Neural progenitor cell (in vitro differentiated cells): ENCODE measurements around the gene DISC1. TPM values are rescaled to one million over a fixed set of nuclear protein-coding genes. Genes with fewer than 3 reads are reported as not detected.

Experiments
- DNase-seq: peaks from one replicate; pipeline ENCODE4 v3.0.0-alpha.2; 2016; ENCODE audit warnings: low spot score
- H2AFZ ChIP-seq: fragments of 200-600 bp; sonication (generic); replicated peaks from 2 replicates; pipeline ENCODE4 v1.6.1; 2016; ENCODE audit warnings: antibody characterized with exemption
- H3F3A ChIP-seq: fragments of 200-600 bp; sonication (generic); 2 replicates; pipeline ENCODE4 v1.6.1; 2016; ENCODE audit warnings: antibody characterized with exemption, low read depth
- H3K27ac ChIP-seq: fragments of 200-600 bp; sonication (generic); 2 replicates; pipeline ENCODE4 v1.5.1; 2016; ENCODE audit warnings: mild to moderate bottlenecking
- H3K27me3 ChIP-seq: fragments of 200-600 bp; sonication (generic); 2 replicates; pipeline ENCODE4 v1.6.1; 2016; ENCODE audit warnings: mild to moderate bottlenecking, moderate library complexity
- H3K36me3 ChIP-seq: fragments of 200-600 bp; sonication (generic); 2 replicates; pipeline ENCODE4 v1.5.1; 2016
- H3K4me1 ChIP-seq: fragments of 200-600 bp; sonication (generic); 2 replicates; pipeline ENCODE4 v1.6.1; 2016; ENCODE audit warnings: mixed run types
- H3K4me2 ChIP-seq: fragments of 200-600 bp; sonication (generic); 2 replicates; pipeline ENCODE4 v1.6.1; 2016
- H3K4me3 ChIP-seq: fragments of 200-600 bp; sonication (generic); 2 replicates; pipeline ENCODE4 v1.5.1; 2016
- H3K79me2 ChIP-seq: fragments of 200-600 bp; sonication (generic); 2 replicates; pipeline ENCODE4 v1.6.1; 2016; ENCODE audit warnings: low read depth
- H3K9ac ChIP-seq: fragments of 200-600 bp; sonication (generic); 2 replicates; pipeline ENCODE4 v1.6.1; 2016
- H3K9me3 ChIP-seq: fragments of 200-600 bp; sonication (generic); 2 replicates; pipeline ENCODE4 v1.5.1; 2016; ENCODE audit warnings: low read depth
- H4K20me1 ChIP-seq: fragments of 200-600 bp; sonication (generic); 2 replicates; pipeline ENCODE4 v1.6.1; 2016; ENCODE audit warnings: low read depth
- H3K27ac Mint-ChIP-seq: 3 replicates; pipeline ENCODE4 v1.8.0; 2021; ENCODE audit warnings: mixed read lengths
- H3K27me3 Mint-ChIP-seq: 2 replicates; pipeline ENCODE4 v1.8.0; 2022; ENCODE audit warnings: low read depth, mild to moderate bottlenecking, inconsistent platforms, moderate library complexity, mixed read lengths; ENCODE audit not compliant: insufficient read depth
- H3K36me3 Mint-ChIP-seq: 3 replicates; pipeline ENCODE4 v1.8.0; 2021; ENCODE audit warnings: mixed read lengths
- H3K4me1 Mint-ChIP-seq: 3 replicates; pipeline ENCODE4 v1.8.0; 2021; ENCODE audit warnings: mixed read lengths
- H3K4me3 Mint-ChIP-seq: 3 replicates; pipeline ENCODE4 v1.8.0; 2021; ENCODE audit warnings: mild to moderate bottlenecking, moderate library complexity, mixed read lengths
- H3K9me3 Mint-ChIP-seq: 3 replicates; pipeline ENCODE4 v1.8.0; 2020; ENCODE audit warnings: mixed read lengths
- EZH2 ChIP-seq: fragments of 200-600 bp; sonication (generic); IDR thresholded peaks from 2 replicates; pipeline ENCODE4 v1.6.1; 2017; ENCODE audit warnings: antibody characterized with exemption, mild to moderate bottlenecking, moderate library complexity
- EZH2phosphoT487 ChIP-seq: fragments of 200-600 bp; sonication (generic); IDR thresholded peaks from 2 replicates; pipeline ENCODE4 v1.6.1; 2017; ENCODE audit warnings: antibody characterized with exemption
- total RNA-seq: library from RNA; depleted of rRNA; stranded (reverse); fragments of >200 nt; gene quantifications from 2 replicates; pipeline ENCODE4 v1.2.3, GENCODE V29; 2015; ENCODE audit warnings: low replicate concordance
- TF ChIP-seq, protein P1 (sequence below): fragments of 200-600 bp; sonication (generic); IDR thresholded peaks from 2 replicates; pipeline ENCODE4 v1.5.1; 2017; ENCODE audit warnings: antibody characterized with exemption, mild to moderate bottlenecking

DISC1 gene
- total RNA-seq, 1 donor from 2014 or later: 1.8 TPM

DNA sequence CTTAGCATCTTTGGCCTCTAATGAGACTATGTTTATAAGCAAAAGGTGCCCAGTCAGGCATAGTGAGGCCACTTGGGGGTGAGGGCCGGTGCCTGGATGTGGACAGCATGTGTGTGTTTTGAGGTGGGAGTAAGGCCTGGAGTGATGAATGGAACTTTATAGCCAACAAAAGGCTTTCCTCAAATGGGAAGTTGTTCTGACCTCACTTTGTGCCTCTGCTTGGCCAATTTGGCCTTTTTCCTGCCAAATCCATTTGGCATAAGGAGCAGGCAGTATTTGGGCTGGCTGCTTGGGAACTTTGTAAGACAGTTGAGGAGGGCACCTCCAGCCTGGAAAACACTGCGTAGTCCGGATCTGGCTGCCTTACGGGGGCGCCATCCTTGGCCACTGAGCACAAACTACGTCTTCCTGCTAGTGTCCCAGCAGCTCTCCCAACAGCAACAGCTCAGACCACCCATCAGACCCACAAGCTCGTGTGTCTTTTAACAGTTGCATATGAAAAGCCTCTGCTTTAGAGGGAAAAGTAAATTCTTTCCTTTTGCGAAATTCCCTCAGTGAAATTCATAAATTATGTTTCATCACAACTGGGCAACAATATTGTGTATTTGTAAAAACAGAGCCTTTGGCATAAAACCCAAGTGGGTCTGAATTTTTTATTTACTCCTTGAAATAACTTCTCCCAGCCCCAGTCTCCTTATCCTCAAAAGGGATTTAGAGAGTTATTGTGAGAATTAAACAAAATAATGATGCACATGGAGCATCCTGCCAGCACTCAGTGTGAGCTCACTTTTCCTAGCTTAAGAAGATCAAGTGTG, 322.9 kb downstream of the DISC1 start:
- H3K4me3 ChIP-seq: no peak overlapping the region
- no peak overlapping the region for H3K27ac ChIP-seq
- no peaks in the 10 kb centered on the region for H3K27me3 ChIP-seq
- TF ChIP-seq, protein P1, sequence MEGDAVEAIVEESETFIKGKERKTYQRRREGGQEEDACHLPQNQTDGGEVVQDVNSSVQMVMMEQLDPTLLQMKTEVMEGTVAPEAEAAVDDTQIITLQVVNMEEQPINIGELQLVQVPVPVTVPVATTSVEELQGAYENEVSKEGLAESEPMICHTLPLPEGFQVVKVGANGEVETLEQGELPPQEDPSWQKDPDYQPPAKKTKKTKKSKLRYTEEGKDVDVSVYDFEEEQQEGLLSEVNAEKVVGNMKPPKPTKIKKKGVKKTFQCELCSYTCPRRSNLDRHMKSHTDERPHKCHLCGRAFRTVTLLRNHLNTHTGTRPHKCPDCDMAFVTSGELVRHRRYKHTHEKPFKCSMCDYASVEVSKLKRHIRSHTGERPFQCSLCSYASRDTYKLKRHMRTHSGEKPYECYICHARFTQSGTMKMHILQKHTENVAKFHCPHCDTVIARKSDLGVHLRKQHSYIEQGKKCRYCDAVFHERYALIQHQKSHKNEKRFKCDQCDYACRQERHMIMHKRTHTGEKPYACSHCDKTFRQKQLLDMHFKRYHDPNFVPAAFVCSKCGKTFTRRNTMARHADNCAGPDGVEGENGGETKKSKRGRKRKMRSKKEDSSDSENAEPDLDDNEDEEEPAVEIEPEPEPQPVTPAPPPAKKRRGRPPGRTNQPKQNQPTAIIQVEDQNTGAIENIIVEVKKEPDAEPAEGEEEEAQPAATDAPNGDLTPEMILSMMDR: peak; percentile 38
- TF ChIP-seq EZH2phosphoT487: no peak
- TF ChIP-seq EZH2: no peak
- no peaks in the 10 kb centered on the region for H4K20me1 ChIP-seq
- Mint-ChIP-seq H3K36me3 (peaks cover 9% of the 10 kb centered on the region), H3K27ac (peak overlapping the region; percentile 59), H3K9me3 (peaks cover 28% of the 10 kb centered on the region), H3K4me3 (peak overlapping the region; percentile 12), H3K27me3 (peaks cover 2% of the 10 kb centered on the region), H3K4me1 (peaks cover 35% of the 10 kb centered on the region)
- H3K79me2 ChIP-seq: no peaks in the 10 kb centered on the region
- H3K36me3 ChIP-seq: no peaks in the 10 kb centered on the region
- no peak overlapping the region for H3K9ac ChIP-seq
- H3K4me2 ChIP-seq: no peak overlapping the region
- H3K4me1 ChIP-seq: peaks cover 8% of the 10 kb centered on the region
- H3F3A ChIP-seq: no peaks in the 10 kb centered on the region
- no peaks in the 10 kb centered on the region for H3K9me3 ChIP-seq
- DNase-seq: peak; percentile 25
- H2AFZ ChIP-seq: no peak overlapping the region

DNA sequence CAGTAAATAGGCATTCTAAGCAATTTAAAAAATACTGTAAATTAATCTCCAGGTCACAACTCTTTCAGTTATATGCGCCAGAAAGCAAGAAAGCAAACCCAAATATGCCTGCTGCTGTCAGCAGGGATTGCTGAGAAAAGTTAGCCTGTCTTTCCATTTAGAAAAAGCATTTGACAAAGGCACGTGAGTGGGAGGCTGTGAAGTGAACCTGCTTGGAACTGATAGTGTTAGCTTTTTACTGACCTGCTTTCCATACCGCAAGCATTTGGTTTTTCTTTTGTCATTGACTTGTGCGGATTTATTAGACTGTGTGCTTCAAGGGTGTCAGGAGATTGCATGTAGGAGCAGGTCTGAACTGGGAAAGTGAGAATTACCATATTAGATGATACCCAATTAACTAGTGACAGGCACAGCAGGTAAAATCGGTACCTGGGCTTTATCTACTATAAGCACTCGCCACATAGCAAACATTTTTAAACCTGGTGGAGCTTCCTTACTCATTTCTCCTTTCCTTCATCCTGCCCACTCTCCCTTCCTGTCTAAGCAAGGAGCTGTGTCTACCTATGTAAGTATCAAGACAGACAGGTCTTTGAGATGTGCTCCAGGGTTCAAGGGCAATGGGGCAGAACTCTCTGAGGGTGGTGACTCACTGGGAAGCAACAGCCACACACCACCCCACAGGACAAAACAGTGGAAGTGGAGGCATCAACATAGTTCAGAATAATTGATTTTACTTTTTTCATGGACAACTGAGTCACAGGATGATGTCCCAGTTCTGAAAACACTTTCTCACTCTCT, 323.9 kb downstream of the DISC1 start:
- H3K4me3 Mint-ChIP-seq: no peak overlapping the region
- H3F3A ChIP-seq: no peaks in the 10 kb centered on the region
- no peak overlapping the region for H3K4me2 ChIP-seq
- H3K27me3 Mint-ChIP-seq: peaks cover 2% of the 10 kb centered on the region
- H3K27ac ChIP-seq: no peak overlapping the region
- no peak for DNase-seq
- H3K9me3 ChIP-seq: no peaks in the 10 kb centered on the region
- H3K36me3 Mint-ChIP-seq: peaks cover 10% of the 10 kb centered on the region
- H4K20me1 ChIP-seq: no peaks in the 10 kb centered on the region
- no peak overlapping the region for H3K4me3 ChIP-seq
- no peak overlapping the region for H2AFZ ChIP-seq
- TF ChIP-seq EZH2 (no peak), EZH2phosphoT487 (no peak)
- TF ChIP-seq, protein P1: no peak
- H3K36me3 ChIP-seq: no peaks in the 10 kb centered on the region
- no peaks in the 10 kb centered on the region for H3K79me2 ChIP-seq
- peaks cover 8% of the 10 kb centered on the region for H3K4me1 ChIP-seq
- peaks cover 26% of the 10 kb centered on the region for H3K9me3 Mint-ChIP-seq
- no peak overlapping the region for H3K9ac ChIP-seq
- no peaks in the 10 kb centered on the region for H3K27me3 ChIP-seq
- H3K27ac Mint-ChIP-seq: peak overlapping the region; percentile 36
- peaks cover 28% of the 10 kb centered on the region for H3K4me1 Mint-ChIP-seq

DNA sequence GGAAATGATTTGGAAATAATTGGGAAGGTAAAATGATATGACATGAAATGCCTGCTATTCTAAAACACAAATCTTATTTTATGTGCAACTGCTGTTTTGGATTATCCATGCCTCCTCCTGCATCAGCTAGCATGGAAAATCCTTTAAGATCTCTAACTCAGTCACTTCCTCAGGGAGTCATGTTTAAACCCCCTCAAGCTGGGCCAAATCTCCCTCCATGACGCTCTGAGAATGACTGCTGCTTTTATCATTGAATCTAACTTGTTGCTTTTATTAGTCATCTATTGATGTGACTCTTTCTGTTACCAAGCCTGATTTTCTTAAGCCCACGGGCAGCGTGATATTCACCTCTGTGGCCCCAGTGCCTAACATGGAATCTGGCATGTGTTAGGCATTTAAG, 324.8 kb downstream of the DISC1 start:
- H3K4me1 ChIP-seq: peaks cover 8% of the 10 kb centered on the region
- no peaks in the 10 kb centered on the region for H3K9me3 ChIP-seq
- TF ChIP-seq EZH2 (no peak), EZH2phosphoT487 (no peak)
- TF ChIP-seq, protein P1: no peak
- H2AFZ ChIP-seq: no peak overlapping the region
- Mint-ChIP-seq H3K9me3 (peaks cover 21% of the 10 kb centered on the region), H3K4me3 (no peak overlapping the region), H3K27ac (no peak overlapping the region), H3K4me1 (peaks cover 28% of the 10 kb centered on the region), H3K36me3 (peaks cover 9% of the 10 kb centered on the region), H3K27me3 (peaks cover 2% of the 10 kb centered on the region)
- no peak overlapping the region for H3K4me2 ChIP-seq
- no peak for DNase-seq
- no peak overlapping the region for H3K27ac ChIP-seq
- no peak overlapping the region for H3K4me3 ChIP-seq
- H3K27me3 ChIP-seq: no peaks in the 10 kb centered on the region
- H3K9ac ChIP-seq: no peak overlapping the region
- no peaks in the 10 kb centered on the region for H3K79me2 ChIP-seq
- no peaks in the 10 kb centered on the region for H3F3A ChIP-seq
- no peaks in the 10 kb centered on the region for H3K36me3 ChIP-seq
- H4K20me1 ChIP-seq: no peaks in the 10 kb centered on the region
